HCT116 (cell line): ENCODE results near the gene MEAF6. TPM values are rescaled to one million over a fixed set of nuclear protein-coding genes. Genes with fewer than 3 reads are reported as not detected.

Source experiments
- ATAC-seq: fragments of 200-7000 bp; cut with Tn5 transposase; 2 replicates; pipeline ENCODE4 v1.9.1; 2020; ENCODE audit warnings: mild to moderate bottlenecking, moderate library complexity
- BruUV-seq: library from RNA; stranded (reverse); fragments of 400-500 nt; replicated peaks from 2 replicates; lab custom pipeline; 2021; lab: Mats Ljungman, UMichigan
- CTCF ChIA-PET: fragments of 300-600 bp; sonication (Branson Sonifier 250); formaldehyde crosslinking; loops from one replicate; lab custom pipeline; 2021; ENCODE audit warnings: antibody characterized with exemption; lab: Charles Lee
- POLR2A ChIA-PET: fragments of 300-600, 350-600 bp; sonication (Branson Sonifier 250); formaldehyde crosslinking; loops from one replicate; lab custom pipeline; 2021; ENCODE audit warnings: antibody characterized with exemption; lab: Charles Lee
- RAD21 ChIA-PET, 2 experiments: fragments of 300-600 bp; sonication (Branson Sonifier 250); formaldehyde crosslinking; loops; one replicate each; lab custom pipeline; 2023; ENCODE audit warnings: low total read pairs in 2 of 2; ENCODE audit not compliant: uncharacterized antibody in 2 of 2, unreplicated experiment in 2 of 2, low non-redundant PET in 1 of 2; lab: Charles Lee
- DNase-seq: peaks from one replicate; pipeline ENCODE4 v3.0.0-alpha.2; 2010; ENCODE audit warnings: low read depth, low spot score
- H2AFZ ChIP-seq: fragments of 200-600 bp; shearing (Covaris generic), sonication (generic); 2 replicates; pipeline ENCODE4 v1.6.1; 2017; ENCODE audit warnings: low read depth, mixed run types, mixed read lengths, antibody characterized with exemption, low read length; ENCODE audit not compliant: poor library complexity, severe bottlenecking
- H3K27ac ChIP-seq: 2 replicates; pipeline ENCODE4 v1.5.1; 2012; ENCODE audit warnings: low read depth, low read length
- H3K27me3 ChIP-seq: fragments of 200-600 bp; sonication (generic); 2 replicates; pipeline ENCODE4 v1.6.1; 2016; ENCODE audit warnings: mixed run types, low read length, mixed read lengths; ENCODE audit not compliant: insufficient read depth
- H3K36me3 ChIP-seq, 2 experiments: fragments of 200-500 bp in 1 of 2; fragments of 200-600 bp in 1 of 2; sonication (Bioruptor generic) in 1 of 2; sonication (generic) in 1 of 2; 2 replicates each; pipeline versions ENCODE4 v1.5.1 to v1.6.1; 2014 to 2016; ENCODE audit warnings: low read length in 2 of 2, inconsistent platforms in 1 of 2, mixed read lengths in 1 of 2, mixed run types in 1 of 2; ENCODE audit not compliant: insufficient read depth in 2 of 2, control insufficient read depth in 1 of 2
- H3K4me1 ChIP-seq, 2 experiments: fragments of 200-600 bp in 1 of 2; sonication (generic) in 1 of 2; 2 replicates each; pipeline versions ENCODE4 v1.5.1 to v1.6.1; 2012 to 2017; ENCODE audit warnings: low read length in 2 of 2, inconsistent platforms in 1 of 2, mild to moderate bottlenecking in 1 of 2, mixed read lengths in 1 of 2, mixed run types in 1 of 2, moderate library complexity in 1 of 2; ENCODE audit not compliant: insufficient read depth in 2 of 2, control insufficient read depth in 1 of 2
- H3K4me2 ChIP-seq: fragments of 200-600 bp; sonication (generic); 2 replicates; pipeline ENCODE4 v1.6.1; 2017; ENCODE audit warnings: mixed run types, low read length, mixed read lengths
- H3K4me3 ChIP-seq, 2 experiments: fragments of 200-600 bp in 1 of 2; sonication (generic) in 1 of 2; replicated peaks in 1 of 2; 2 replicates each; pipeline ENCODE4 v1.5.1; 2011 to 2016; ENCODE audit warnings: low read length in 2 of 2, control low read depth in 1 of 2, low read depth in 1 of 2, mild to moderate bottlenecking in 1 of 2, mixed read lengths in 1 of 2, mixed run types in 1 of 2
- H3K79me2 ChIP-seq: fragments of 200-600 bp; sonication (generic); 2 replicates; pipeline ENCODE4 v1.6.1; 2017; ENCODE audit warnings: mild to moderate bottlenecking, mixed run types, low read length, moderate library complexity, mixed read lengths; ENCODE audit not compliant: insufficient read depth
- H3K9ac ChIP-seq: fragments of 200-600 bp; sonication (generic); 2 replicates; pipeline ENCODE4 v1.6.1; 2016; ENCODE audit warnings: low read length, mixed read lengths
- H3K9me2 ChIP-seq: fragments of 200-600 bp; sonication (generic), shearing (Covaris generic); 2 replicates; pipeline ENCODE4 v1.6.1; 2017; ENCODE audit warnings: mixed run types, mild to moderate bottlenecking, moderate library complexity; ENCODE audit not compliant: insufficient read depth
- H3K9me3 ChIP-seq, 2 experiments: fragments of 200-500 bp in 1 of 2; fragments of 200-600 bp in 1 of 2; sonication (Bioruptor generic) in 1 of 2; sonication (generic) in 1 of 2; 2 replicates each; pipeline ENCODE4 v1.6.1; 2014 to 2017; ENCODE audit warnings: low read length in 2 of 2, mixed read lengths in 2 of 2, inconsistent platforms in 1 of 2, low read depth in 1 of 2, mild to moderate bottlenecking in 1 of 2, mixed run types in 1 of 2, moderate library complexity in 1 of 2; ENCODE audit not compliant: control insufficient read depth in 1 of 2, insufficient read depth in 1 of 2
- H4K20me1 ChIP-seq: fragments of 200-600 bp; sonication (generic), shearing (Covaris generic); 2 replicates; pipeline ENCODE4 v1.6.1; 2017; ENCODE audit warnings: mixed run types, mild to moderate bottlenecking, moderate library complexity; ENCODE audit not compliant: insufficient read depth
- CBX3 ChIP-seq: IDR thresholded peaks from 2 replicates; pipeline ENCODE4 v1.6.1; 2012; ENCODE audit warnings: low read depth
- CEBPB ChIP-seq: IDR thresholded peaks from 2 replicates; pipeline ENCODE4 v1.6.1; 2012; ENCODE audit warnings: low read depth
- EGR1 ChIP-seq: IDR thresholded peaks from 2 replicates; pipeline ENCODE4 v1.6.1; 2012; ENCODE audit warnings: low read depth
- EZH2 ChIP-seq: fragments of 200-600 bp; sonication (generic); IDR thresholded peaks from 2 replicates; pipeline ENCODE4 v1.6.1; 2017; ENCODE audit warnings: antibody characterized with exemption, mixed run types
- EZH2phosphoT487 ChIP-seq: fragments of 200-600 bp; IDR thresholded peaks from 2 replicates; pipeline ENCODE4 v1.6.1; 2018; ENCODE audit warnings: antibody characterized with exemption, borderline replicate concordance
- FOSL1 ChIP-seq: IDR thresholded peaks from 2 replicates; pipeline ENCODE4 v1.6.1; 2012; ENCODE audit warnings: low read depth
- JUND ChIP-seq: IDR thresholded peaks from 2 replicates; pipeline ENCODE4 v1.6.1; 2012
- MAX ChIP-seq: IDR thresholded peaks from 2 replicates; pipeline ENCODE4 v1.6.1; 2012
- POLR2AphosphoS5 ChIP-seq: IDR thresholded peaks from 2 replicates; pipeline ENCODE4 v1.6.1; 2011; ENCODE audit warnings: mild to moderate bottlenecking, low read depth, low read length, moderate library complexity
- RAD21 ChIP-seq: IDR thresholded peaks from 2 replicates; pipeline ENCODE4 v1.6.1; 2012; ENCODE audit warnings: low read depth, mild to moderate bottlenecking
- SIN3A ChIP-seq: IDR thresholded peaks from 2 replicates; pipeline ENCODE4 v1.6.1; 2012; ENCODE audit warnings: low read depth
- SP1 ChIP-seq: IDR thresholded peaks from 2 replicates; pipeline ENCODE4 v1.6.1; 2012; ENCODE audit warnings: low read depth
- TCF7L2 ChIP-seq: IDR thresholded peaks from 2 replicates; pipeline ENCODE4 v1.7.0; 2011; ENCODE audit warnings: borderline replicate concordance, inconsistent platforms; ENCODE audit not compliant: insufficient read depth, insufficient read length; ENCODE audit errors: extremely low read depth
- YY1 ChIP-seq: IDR thresholded peaks from 2 replicates; pipeline ENCODE4 v1.6.1; 2011; ENCODE audit warnings: low read length, low read depth, moderate library complexity, mild to moderate bottlenecking; ENCODE audit not compliant: insufficient replicate concordance; ENCODE audit errors: extremely low read depth
- ZFX ChIP-seq: fragments of 450-650 bp; IDR thresholded peaks from 2 replicates; pipeline ENCODE4 v1.6.1; 2017
- ZNF274 ChIP-seq: fragments of 200-500 bp; sonication (Bioruptor generic); IDR thresholded peaks from 2 replicates; pipeline ENCODE4 v1.6.1; 2014; ENCODE audit warnings: mild to moderate bottlenecking, low read depth, low read length, inconsistent platforms
- intact Hi-C: fragments of 100-400 bp; cut with micrococcal nuclease; formaldehyde crosslinking; loops from 2 replicates; pipeline ENCODE4 v1.10.0; 2022
- total RNA-seq: library from RNA; stranded (reverse); gene quantifications from one replicate; pipeline ENCODE4 v1.2.1, GENCODE V29; 2021; ENCODE audit not compliant: unreplicated experiment
- TF ChIP-seq, protein P1 (sequence below): IDR thresholded peaks from 2 replicates; pipeline ENCODE4 v1.6.1; 2011; ENCODE audit warnings: mild to moderate bottlenecking, low read length, moderate library complexity; ENCODE audit not compliant: insufficient replicate concordance; ENCODE audit errors: extremely low read depth

Gene MEAF6
- total RNA-seq, 1 experiment from 2014 or later, result 50.3 TPM

DNA sequence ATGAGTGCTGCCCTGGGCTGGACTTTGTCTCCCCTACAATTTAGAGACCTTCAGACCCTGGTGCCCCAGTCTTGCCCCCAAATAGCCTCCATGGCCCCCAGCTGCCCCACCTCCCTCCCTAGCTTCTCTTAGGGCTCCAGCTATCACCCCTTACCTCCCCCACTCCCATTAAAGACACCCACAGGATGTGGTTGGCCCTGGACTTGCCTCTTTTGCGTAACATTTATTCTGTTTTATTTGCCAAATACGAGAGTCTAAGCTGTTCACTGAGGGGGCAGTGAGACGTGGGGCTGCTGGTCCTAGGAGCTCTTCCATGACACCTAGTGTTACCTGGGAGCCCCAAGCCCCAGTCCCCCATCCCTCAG lies 35.7 kb downstream of the MEAF6 start:
- peaks cover 69% of the 10 kb centered on the region for H3K79me2 ChIP-seq

More for the DNA sequence above, 35.7 kb downstream of the MEAF6 start:
- Histone ChIP-seq H4K20me1 (no peaks in the 10 kb centered on the region), H3K9me2 (no peaks in the 10 kb centered on the region), H3K36me3 (peaks cover 15 to 42% of the 10 kb centered on the region in 2 experiments; a peak in 3 of 4 replicates), H3K4me2 (peak overlapping the region; percentile 78), H2AFZ (no peak overlapping the region), H3K4me3 (peak overlapping the region; percentile 40 to 49)
- CTCF ChIA-PET, result interaction anchor here (0.7 to 7.2 kb wide), 3 partner anchors 9 to 125 kb away, joined by 3 to 59 read pairs (median 4); no protein-coding TSS in a partner anchor
- ATAC-seq, result no peak
- RAD21 ChIA-PET, result interaction anchor here in 1 of 2 experiments (0.6 kb wide), 1 partner anchor 108 kb away, joined by 3 read pairs; no protein-coding TSS in a partner anchor
- BruUV-seq, result no TSS peak
- TF ChIP-seq SP1 (no peak), EZH2 (no peak), YY1 (no peak), TCF7L2 (no peak), CBX3 (no peak), SIN3A (no peak), ZFX (no peak), MAX (no peak), FOSL1 (no peak), CEBPB (no peak), RAD21 (no peak), JUND (no peak), EGR1 (no peak), ZNF274 (no peak), POLR2AphosphoS5 (no peak), EZH2phosphoT487 (no peak)
- TF ChIP-seq, protein P1, sequence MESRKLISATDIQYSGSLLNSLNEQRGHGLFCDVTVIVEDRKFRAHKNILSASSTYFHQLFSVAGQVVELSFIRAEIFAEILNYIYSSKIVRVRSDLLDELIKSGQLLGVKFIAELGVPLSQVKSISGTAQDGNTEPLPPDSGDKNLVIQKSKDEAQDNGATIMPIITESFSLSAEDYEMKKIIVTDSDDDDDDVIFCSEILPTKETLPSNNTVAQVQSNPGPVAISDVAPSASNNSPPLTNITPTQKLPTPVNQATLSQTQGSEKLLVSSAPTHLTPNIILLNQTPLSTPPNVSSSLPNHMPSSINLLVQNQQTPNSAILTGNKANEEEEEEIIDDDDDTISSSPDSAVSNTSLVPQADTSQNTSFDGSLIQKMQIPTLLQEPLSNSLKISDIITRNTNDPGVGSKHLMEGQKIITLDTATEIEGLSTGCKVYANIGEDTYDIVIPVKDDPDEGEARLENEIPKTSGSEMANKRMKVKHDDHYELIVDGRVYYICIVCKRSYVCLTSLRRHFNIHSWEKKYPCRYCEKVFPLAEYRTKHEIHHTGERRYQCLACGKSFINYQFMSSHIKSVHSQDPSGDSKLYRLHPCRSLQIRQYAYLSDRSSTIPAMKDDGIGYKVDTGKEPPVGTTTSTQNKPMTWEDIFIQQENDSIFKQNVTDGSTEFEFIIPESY, result no peak
- TF ChIP-seq, all 23 proteins: peak for 0
- H3K27ac ChIP-seq, result peak overlapping the region; percentile 91
- intact Hi-C loops, result loop anchor here (10.0 kb wide), 1 partner anchor 1916 kb away; no protein-coding TSS in a partner anchor
- no peak for DNase-seq
- no peaks in the 10 kb centered on the region for H3K27me3 ChIP-seq
- POLR2A ChIA-PET, result interaction anchor here (0.6 to 1.0 kb wide), 3 partner anchors 9 to 1170 kb away, joined by 3 read pairs; no protein-coding TSS in a partner anchor
- peaks cover 49 to 67% of the 10 kb centered on the region in 2 experiments for H3K4me1 ChIP-seq
- H3K9ac ChIP-seq, result peak overlapping the region; percentile 60
- H3K9me3 ChIP-seq, result no peaks in the 10 kb centered on the region
